Right atrium auricular region (tissue), 2 donors: ENCODE measurements around the gene SLCO4A1. TPM values are rescaled to one million over a fixed set of nuclear protein-coding genes. Genes with fewer than 3 reads are reported as not detected.

Source experiments
- DNase-seq: peaks from one replicate; pipeline ENCODE4 v3.0.0-alpha.2; 2019; ENCODE audit warnings: low spot score
- H3K27ac ChIP-seq, 2 donors: fragments of 200-600 bp; sonication (generic); 1 replicate in 1 of 2; 2 replicates in 1 of 2; pipeline ENCODE4 v1.5.1; 2016 to 2019
- H3K27me3 ChIP-seq, 2 donors: fragments of 200-600 bp; sonication (generic); one replicate each; pipeline versions ENCODE4 v1.5.1 to v1.6.0; 2017 to 2019
- H3K36me3 ChIP-seq: fragments of 200-600 bp; sonication (generic); one replicate; pipeline ENCODE4 v1.5.1; 2016
- H3K4me1 ChIP-seq, 2 donors: fragments of 200-600 bp; sonication (generic); one replicate each; pipeline versions ENCODE4 v1.5.1 to v1.6.0; 2017 to 2019
- H3K4me3 ChIP-seq, 2 donors: fragments of 200-600 bp; sonication (generic); 1 replicate in 1 of 2; 2 replicates in 1 of 2; pipeline ENCODE4 v1.5.1; 2017 to 2019; ENCODE audit warnings: mild to moderate bottlenecking in 1 of 2, moderate library complexity in 1 of 2
- H3K9me3 ChIP-seq, 2 donors: fragments of 200-600 bp; sonication (generic); one replicate each; pipeline ENCODE4 v1.5.1; 2019
- CTCF ChIP-seq, 2 donors: fragments of 200-600 bp; sonication (generic); IDR thresholded peaks; one replicate each; pipeline ENCODE4 v1.5.1; 2019; ENCODE audit warnings: antibody characterized with exemption in 2 of 2
- total RNA-seq, 2 donors: library from RNA; depleted of rRNA; stranded (reverse); fragments of >200 nt; gene quantifications; one replicate each; pipeline ENCODE4 v1.1.0, GENCODE V29; 2016

The SLCO4A1 gene
- total RNA-seq, 2 donors from 2014 or later: 13.4 to 19.8 TPM

- Histone ChIP-seq H3K4me1 (peaks cover 0 to 11% of the 10 kb centered on the region in 2 donors), H3K27ac (no peak overlapping the region), H3K27me3 (no peaks in the 10 kb centered on the region), H3K9me3 (no peaks in the 10 kb centered on the region), H3K4me3 (no peak overlapping the region), H3K36me3 (no peaks in the 10 kb centered on the region)
- no peak for TF ChIP-seq CTCF (IDR thresholded peaks at IDR 0.05)
- no peak for DNase-seq
Observed at GRCh38 chr20:62686869-62687830, 44.8 kb downstream of the SLCO4A1 start.

GRCh38 chr20:62688083-62688482 lies 45.8 kb downstream of the SLCO4A1 start:
- no peak for TF ChIP-seq CTCF (IDR thresholded peaks at IDR 0.05)
- Histone ChIP-seq H3K36me3 (no peaks in the 10 kb centered on the region), H3K27ac (no peak overlapping the region), H3K4me3 (no peak overlapping the region), H3K4me1 (peaks cover 0 to 11% of the 10 kb centered on the region in 2 donors), H3K9me3 (no peaks in the 10 kb centered on the region), H3K27me3 (no peaks in the 10 kb centered on the region)
- no peak for DNase-seq

- Histone ChIP-seq H3K36me3 (no peaks in the 10 kb centered on the region), H3K4me1 (peaks cover 0 to 11% of the 10 kb centered on the region in 2 donors), H3K27ac (no peak overlapping the region), H3K27me3 (no peaks in the 10 kb centered on the region), H3K9me3 (no peaks in the 10 kb centered on the region), H3K4me3 (no peak overlapping the region)
- DNase-seq: no peak
- TF ChIP-seq CTCF (IDR thresholded peaks at IDR 0.05): no peak
Observed at GRCh38 chr20:62688855-62689460, 46.7 kb downstream of the SLCO4A1 start.

GRCh38 chr20:62689861-62690260 lies 47.6 kb downstream of the SLCO4A1 start:
- H3K27me3 ChIP-seq: no peaks in the 10 kb centered on the region
- H3K36me3 ChIP-seq: no peaks in the 10 kb centered on the region
- H3K4me3 ChIP-seq: no peak overlapping the region
- H3K27ac ChIP-seq: no peak overlapping the region
- H3K9me3 ChIP-seq: no peaks in the 10 kb centered on the region
- DNase-seq: no peak
- TF ChIP-seq CTCF (IDR thresholded peaks at IDR 0.05): no peak
- peaks cover 0 to 11% of the 10 kb centered on the region in 2 donors for H3K4me1 ChIP-seq

GRCh38 chr20:62690261-62690820 lies 48.0 kb downstream of the SLCO4A1 start:
- no peak for DNase-seq
- Histone ChIP-seq H3K27ac (no peak overlapping the region), H3K9me3 (no peaks in the 10 kb centered on the region), H3K27me3 (no peaks in the 10 kb centered on the region), H3K36me3 (no peaks in the 10 kb centered on the region), H3K4me3 (no peak overlapping the region), H3K4me1 (peaks cover 0 to 11% of the 10 kb centered on the region in 2 donors)
- TF ChIP-seq CTCF (IDR thresholded peaks at IDR 0.05): no peak
